OCI-LY3 (cell line): ENCODE measurements around the gene PAK1.

ENCODE experiments used
- H2AFZ ChIP-seq: fragments of 200-600, 300-600 bp; shearing (Covaris generic); 2 replicates; pipeline ENCODE4 v1.6.0; 2014; ENCODE audit warnings: antibody characterized with exemption, low read depth, low read length
- H3K27ac ChIP-seq: fragments of 200-600, 300-600 bp; sonication (generic); 2 replicates; pipeline ENCODE4 v1.5.1; 2014; ENCODE audit warnings: mild to moderate bottlenecking, low read length, moderate library complexity, mixed read lengths
- H3K27me3 ChIP-seq: fragments of 200-600, 300-600 bp; sonication (generic); 2 replicates; pipeline ENCODE4 v1.6.1; 2014; ENCODE audit warnings: low read depth, low read length, mixed read lengths
- H3K36me3 ChIP-seq: fragments of 200-600, 300-600 bp; sonication (generic); replicated peaks from 2 replicates; pipeline ENCODE3; 2014; ENCODE audit warnings: low read depth, low read length, mixed read lengths
- H3K4me1 ChIP-seq: fragments of 300-600, 200-600 bp; sonication (generic); 2 replicates; pipeline ENCODE4 v1.6.1; 2014; ENCODE audit warnings: low read length, mixed read lengths
- H3K4me2 ChIP-seq: fragments of 200-600, 300-600 bp; sonication (generic); 2 replicates; pipeline ENCODE4 v1.6.1; 2014; ENCODE audit warnings: low read length, mixed read lengths
- H3K4me3 ChIP-seq: fragments of 300-600, 200-600 bp; sonication (generic); 2 replicates; pipeline ENCODE4 v1.5.1; 2014; ENCODE audit warnings: antibody characterized with exemption, mild to moderate bottlenecking, low read length, moderate library complexity
- H3K79me2 ChIP-seq: fragments of 300-600, 200-600 bp; shearing (Covaris generic); 2 replicates; pipeline ENCODE4 v1.6.1; 2014; ENCODE audit warnings: mild to moderate bottlenecking, low read length, mixed read lengths
- H3K9ac ChIP-seq: fragments of 300-600, 200-600 bp; shearing (Covaris generic); 2 replicates; pipeline ENCODE4 v1.6.0; 2014; ENCODE audit warnings: mild to moderate bottlenecking, low read length, moderate library complexity
- H3K9me3 ChIP-seq: fragments of 200-600, 300-600 bp; shearing (Covaris generic); 2 replicates; pipeline ENCODE4 v1.6.1; 2014; ENCODE audit warnings: low read length, mixed read lengths; ENCODE audit not compliant: insufficient read depth
- H4K20me1 ChIP-seq: fragments of 200-600, 300-600 bp; sonication (generic); 2 replicates; pipeline ENCODE4 v1.6.1; 2016; ENCODE audit warnings: low read length, mixed read lengths; ENCODE audit not compliant: insufficient read depth
- CTCF ChIP-seq: fragments of 200-600, 300-600 bp; sonication (generic); IDR thresholded peaks from 2 replicates; pipeline ENCODE4 v1.5.1; 2014; ENCODE audit warnings: antibody characterized with exemption, low read length, low read depth
- EZH2phosphoT487 ChIP-seq: fragments of 200-600 bp; shearing (Covaris generic); IDR thresholded peaks from 2 replicates; pipeline ENCODE4 v1.6.1; 2018; ENCODE audit warnings: antibody characterized with exemption, mixed run types, low read depth

Gene PAK1

DNA sequence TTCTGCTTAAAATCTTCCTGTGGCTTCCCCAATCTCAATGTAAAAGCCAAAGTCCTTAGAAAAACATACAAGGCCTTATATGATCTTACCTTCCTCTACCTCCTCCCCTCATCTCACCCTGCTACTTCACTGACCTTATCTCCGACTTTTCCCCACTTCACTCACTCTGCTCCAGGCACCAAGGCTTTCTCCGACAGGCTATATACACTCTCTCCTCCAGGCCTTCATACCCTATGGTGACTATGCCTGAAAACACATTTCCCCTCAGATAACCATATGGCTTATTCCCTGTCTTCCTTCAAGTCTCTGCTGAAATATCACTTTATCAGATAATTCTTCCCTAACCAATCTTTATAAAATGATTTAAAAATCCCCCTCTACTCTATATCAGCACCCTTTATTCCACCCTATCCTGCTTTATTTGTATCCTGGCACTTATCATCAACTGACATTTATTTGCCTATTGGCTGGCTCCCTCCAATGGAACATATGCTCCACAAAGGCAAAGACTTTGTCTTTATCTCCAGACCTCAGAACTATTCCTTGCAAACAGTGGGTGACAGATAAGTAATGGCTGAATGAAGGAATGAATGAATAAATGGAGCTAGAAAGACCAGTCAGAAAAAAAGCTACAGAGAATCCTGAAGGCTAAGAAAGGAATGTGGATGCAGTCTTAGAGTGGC is 52.7 kb downstream of the PAK1 start:
- Histone ChIP-seq H3K4me3 (no peak overlapping the region), H3K79me2 (no peaks in the 10 kb centered on the region), H3K9me3 (no peaks in the 10 kb centered on the region), H3K27ac (no peak overlapping the region), H4K20me1 (no peaks in the 10 kb centered on the region), H3K4me2 (no peak overlapping the region), H3K4me1 (peaks cover 7% of the 10 kb centered on the region; the same call in 1 of the 2 replicates), H2AFZ (no peak overlapping the region), H3K9ac (no peak overlapping the region), H3K27me3 (no peaks in the 10 kb centered on the region), H3K36me3 (no peaks in the 10 kb centered on the region)
- TF ChIP-seq EZH2phosphoT487 = no peak
- TF ChIP-seq CTCF = no peak

DNA sequence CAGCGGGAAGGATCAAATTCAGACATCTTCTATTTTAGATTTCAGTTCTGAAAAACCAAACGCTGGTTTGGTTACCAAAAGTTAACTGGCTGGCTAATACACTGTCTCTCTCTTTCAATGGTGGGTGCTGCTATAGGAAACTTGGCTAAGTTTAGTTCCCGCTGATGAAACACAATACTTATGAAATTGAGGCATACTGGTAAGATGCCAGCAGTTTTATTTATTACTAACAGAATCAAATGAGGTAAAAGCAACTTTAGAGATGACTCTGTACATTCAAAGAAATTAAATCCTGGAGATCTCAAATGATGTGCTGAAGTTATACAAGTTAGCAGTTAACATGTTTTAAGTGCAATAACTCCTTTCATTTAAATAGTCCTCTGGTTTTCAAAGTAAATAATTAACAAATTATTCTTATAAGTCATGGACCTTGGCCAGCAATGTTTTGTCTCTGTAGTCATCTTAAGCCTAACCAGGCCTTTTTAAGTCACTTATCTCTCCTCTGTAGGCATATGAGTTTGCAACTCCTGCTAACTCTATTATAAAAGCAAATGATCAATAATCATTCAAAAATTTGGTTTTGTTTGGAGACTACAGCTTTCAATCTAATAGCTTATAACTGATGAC is 54.8 kb downstream of the PAK1 start:
- Histone ChIP-seq H3K4me3 (no peak overlapping the region), H3K27me3 (no peaks in the 10 kb centered on the region), H3K27ac (no peak overlapping the region), H3K36me3 (no peaks in the 10 kb centered on the region), H4K20me1 (no peaks in the 10 kb centered on the region), H3K9me3 (no peaks in the 10 kb centered on the region), H3K4me2 (no peak overlapping the region), H2AFZ (no peak overlapping the region), H3K79me2 (no peaks in the 10 kb centered on the region), H3K4me1 (peaks cover 7% of the 10 kb centered on the region; the same call in 1 of the 2 replicates), H3K9ac (no peak overlapping the region)
- TF ChIP-seq CTCF (no peak), EZH2phosphoT487 (no peak)

- Histone ChIP-seq H3K4me1 (peaks cover 7% of the 10 kb centered on the region; the same call in 1 of the 2 replicates), H3K79me2 (no peaks in the 10 kb centered on the region), H3K4me2 (no peak overlapping the region), H3K36me3 (no peaks in the 10 kb centered on the region), H3K27me3 (no peaks in the 10 kb centered on the region), H3K9me3 (no peaks in the 10 kb centered on the region), H3K9ac (no peak overlapping the region), H3K27ac (no peak overlapping the region), H2AFZ (no peak overlapping the region), H3K4me3 (no peak overlapping the region), H4K20me1 (no peaks in the 10 kb centered on the region)
- no peak for TF ChIP-seq CTCF
- no peak for TF ChIP-seq EZH2phosphoT487
Observed at GRCh38 chr11:77418155-77418970, 55.5 kb downstream of the PAK1 start.

- no peak for TF ChIP-seq EZH2phosphoT487
- no peak for TF ChIP-seq CTCF
- no peaks in the 10 kb centered on the region for H3K36me3 ChIP-seq
- H2AFZ ChIP-seq = no peak overlapping the region
- H4K20me1 ChIP-seq = no peaks in the 10 kb centered on the region
- H3K4me2 ChIP-seq = no peak overlapping the region
- peaks cover 13% of the 10 kb centered on the region for H3K4me1 ChIP-seq
- H3K4me3 ChIP-seq = no peak overlapping the region
- no peak overlapping the region for H3K27ac ChIP-seq
- H3K79me2 ChIP-seq = peaks cover 3% of the 10 kb centered on the region; the same call in 1 of the 2 replicates
- H3K27me3 ChIP-seq = no peaks in the 10 kb centered on the region
- no peaks in the 10 kb centered on the region for H3K9me3 ChIP-seq
- H3K9ac ChIP-seq = no peak overlapping the region
Observed at GRCh38 chr11:77416357-77416756, 57.5 kb downstream of the PAK1 start.
